ENCODE data around the gene PSMA5. TPM values are rescaled to one million over a fixed set of nuclear protein-coding genes. Genes with fewer than 3 reads are reported as not detected.

The PSMA5 gene
- total RNA-seq (2021) (115 to 150 TPM (median 119 TPM) in 3 replicates), Bru-seq, nascent RNA (percentile 93 among the genes with signal in this experiment)
- long read RNA-seq, experiment 1, transcript PSMA5-201 (9 exons, 3,729 nt) = major isoform, 314 of 368 reads
- long read RNA-seq, experiment 1, partial matches to known transcripts = 10 of 368 reads
- long read RNA-seq, experiment 1, other reads (novel, unspliced or antisense) = 44 of 368 reads
- long read RNA-seq, experiment 2, transcript PSMA5-201 (9 exons, 3,729 nt) = major isoform, 154 of 259 reads
- long read RNA-seq, experiment 2, partial matches to known transcripts = 37 of 259 reads
- long read RNA-seq, experiment 2, other reads (novel, unspliced or antisense) = 68 of 259 reads
- long read RNA-seq, experiment 3, transcript PSMA5-201 (9 exons, 3,729 nt) = major isoform, 1,295 of 1,584 reads
- long read RNA-seq, experiment 3, partial matches to known transcripts = 42 of 1,584 reads
- long read RNA-seq, experiment 3, other reads (novel, unspliced or antisense) = 247 of 1,584 reads

DNA sequence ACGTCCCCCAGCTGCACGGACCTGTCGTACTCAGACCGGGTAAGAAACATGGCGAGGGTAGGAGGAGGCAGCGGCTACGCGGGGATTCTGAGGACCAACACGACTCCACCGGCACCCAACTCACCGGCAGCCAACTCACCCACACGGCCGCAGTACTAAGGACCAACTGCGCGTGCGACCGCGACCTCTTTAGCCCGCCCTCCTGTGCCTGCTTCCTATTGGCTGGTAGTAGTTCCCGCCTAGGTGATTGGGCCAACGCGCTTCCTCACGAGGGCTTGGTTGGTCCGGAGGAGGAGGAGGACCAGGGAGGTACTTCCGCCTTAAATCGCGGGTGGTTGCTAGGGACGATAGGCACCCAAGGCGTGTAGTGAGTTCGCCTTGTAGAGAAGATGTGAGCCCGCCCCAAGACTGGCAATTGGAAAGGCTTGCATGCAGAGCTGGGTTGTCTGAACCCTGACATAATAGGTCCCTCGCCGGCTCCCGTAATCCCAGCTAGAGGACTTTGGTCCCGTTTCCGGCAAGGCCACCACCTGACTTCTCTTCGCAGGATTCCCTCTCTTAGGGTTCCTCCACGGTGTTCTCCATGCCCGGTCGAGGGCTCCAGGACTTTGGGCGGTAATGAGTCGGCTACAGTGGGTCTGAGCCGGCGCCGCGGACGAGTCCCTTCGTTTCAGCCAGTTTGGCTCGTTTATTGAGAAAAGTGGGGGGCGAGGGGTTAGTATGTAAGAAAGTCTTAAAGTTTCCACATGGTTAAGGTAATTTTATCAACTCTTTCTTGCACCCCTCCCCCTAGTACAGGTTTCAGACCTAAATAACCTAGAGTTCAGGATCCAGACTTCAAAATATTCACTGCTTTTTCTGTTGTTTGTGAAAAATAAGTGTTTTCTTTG lies at the start of gene PSMA5:
Gene PSMA5, minus strand, starts transcription at position 168 of the 890 bp plus-strand sequence. Its CDS starts 118 bp downstream, at position 50.
- CTCF ChIA-PET = interaction anchor here (0.6 to 2.8 kb wide), 9 partner anchors 29 to 187 kb away, joined by 3 to 15 read pairs (median 4); partner anchors contain the start of genes ATXN7L2, CYB561D1, PSRC1 and SORT1
- ATAC-seq (peak; percentile 98), DNase-seq (ENCODE audit: low spot score) (peak; percentile 93)
- Mint-ChIP-seq H3K9me3 (no peaks in the 10 kb centered on the region), H3K27me3 (ENCODE audit: low read depth) (no peaks in the 10 kb centered on the region), H3K4me3 (peak within 1 kb of the TSS; percentile 88), H3K27ac (peak within 1 kb of the TSS; percentile 90), H3K4me1 (peaks cover 27% of the 10 kb centered on the region), H3K36me3 (peaks cover 2% of the 10 kb centered on the region; the same call in 1 of the 2 replicates)
- TF ChIP-seq CREM (CRISPR knock-in tag; IDR thresholded peaks at IDR 0.05) (0 out of 2 replicates have a peak, but pooled peaks have one; percentile 14), FOXP1 (CRISPR knock-in tag; IDR thresholded peaks at IDR 0.05; ENCODE audit: borderline replicate concordance) (peak; percentile 28), FOXK1 (CRISPR knock-in tag; IDR thresholded peaks at IDR 0.05) (peak; percentile 51; the same call in 1 of the 2 replicates), GRHL2 (CRISPR knock-in tag; IDR thresholded peaks at IDR 0.05; ENCODE audit: insufficient replicate concordance, severe bottlenecking) (no peak), SMAD3 (CRISPR knock-in tag; IDR thresholded peaks at IDR 0.05; ENCODE audit: borderline replicate concordance) (0 out of 2 replicates have a peak, but pooled peaks have one; percentile 9), USF2 (CRISPR knock-in tag; IDR thresholded peaks at IDR 0.05) (peak; percentile 80), ZNF423 (CRISPR knock-in tag; IDR thresholded peaks at IDR 0.05) (0 out of 2 replicates have a peak, but pooled peaks have one; percentile 5), ZNF219 (CRISPR knock-in tag; IDR thresholded peaks at IDR 0.05; ENCODE audit: borderline replicate concordance) (peak; percentile 18; the same call in 1 of the 2 replicates), SP1 (CRISPR knock-in tag; conservative IDR thresholded peaks at IDR 0.05) (peak; percentile 88), ATF2 (CRISPR knock-in tag; IDR thresholded peaks at IDR 0.05; ENCODE audit: borderline replicate concordance, low read depth) (no peak), GABPB1 (CRISPR knock-in tag; IDR thresholded peaks at IDR 0.05) (peak; percentile 16; the same call in 1 of the 2 replicates), ZNF232 (CRISPR knock-in tag; IDR thresholded peaks at IDR 0.05) (peak; percentile 76; the same call in 1 of the 2 replicates), ZNF396 (CRISPR knock-in tag; IDR thresholded peaks at IDR 0.05; ENCODE audit: borderline replicate concordance) (no peak), MAX (CRISPR knock-in tag; IDR thresholded peaks at IDR 0.05) (peak; percentile 83), TP53 (CRISPR knock-in tag; IDR thresholded peaks at IDR 0.05) (no peak), ETV6 (CRISPR knock-in tag; IDR thresholded peaks at IDR 0.05) (peak; percentile 30; the same call in 1 of the 2 replicates), NFYB (CRISPR knock-in tag; conservative IDR thresholded peaks at IDR 0.05; ENCODE audit: low read depth) (peak; percentile 93), JAZF1 (CRISPR knock-in tag; IDR thresholded peaks at IDR 0.05) (no peak), TEAD1 (CRISPR knock-in tag; IDR thresholded peaks at IDR 0.05) (peak; percentile 33), ATF1 (CRISPR knock-in tag; IDR thresholded peaks at IDR 0.05) (no peak), ZNF416 (CRISPR knock-in tag; IDR thresholded peaks at IDR 0.05) (no peak)
- TF ChIP-seq, protein P1, sequence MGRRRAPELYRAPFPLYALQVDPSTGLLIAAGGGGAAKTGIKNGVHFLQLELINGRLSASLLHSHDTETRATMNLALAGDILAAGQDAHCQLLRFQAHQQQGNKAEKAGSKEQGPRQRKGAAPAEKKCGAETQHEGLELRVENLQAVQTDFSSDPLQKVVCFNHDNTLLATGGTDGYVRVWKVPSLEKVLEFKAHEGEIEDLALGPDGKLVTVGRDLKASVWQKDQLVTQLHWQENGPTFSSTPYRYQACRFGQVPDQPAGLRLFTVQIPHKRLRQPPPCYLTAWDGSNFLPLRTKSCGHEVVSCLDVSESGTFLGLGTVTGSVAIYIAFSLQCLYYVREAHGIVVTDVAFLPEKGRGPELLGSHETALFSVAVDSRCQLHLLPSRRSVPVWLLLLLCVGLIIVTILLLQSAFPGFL (CRISPR knock-in tag; IDR thresholded peaks at IDR 0.05; ENCODE audit: borderline replicate concordance) = no peak
- TF ChIP-seq, protein P2, sequence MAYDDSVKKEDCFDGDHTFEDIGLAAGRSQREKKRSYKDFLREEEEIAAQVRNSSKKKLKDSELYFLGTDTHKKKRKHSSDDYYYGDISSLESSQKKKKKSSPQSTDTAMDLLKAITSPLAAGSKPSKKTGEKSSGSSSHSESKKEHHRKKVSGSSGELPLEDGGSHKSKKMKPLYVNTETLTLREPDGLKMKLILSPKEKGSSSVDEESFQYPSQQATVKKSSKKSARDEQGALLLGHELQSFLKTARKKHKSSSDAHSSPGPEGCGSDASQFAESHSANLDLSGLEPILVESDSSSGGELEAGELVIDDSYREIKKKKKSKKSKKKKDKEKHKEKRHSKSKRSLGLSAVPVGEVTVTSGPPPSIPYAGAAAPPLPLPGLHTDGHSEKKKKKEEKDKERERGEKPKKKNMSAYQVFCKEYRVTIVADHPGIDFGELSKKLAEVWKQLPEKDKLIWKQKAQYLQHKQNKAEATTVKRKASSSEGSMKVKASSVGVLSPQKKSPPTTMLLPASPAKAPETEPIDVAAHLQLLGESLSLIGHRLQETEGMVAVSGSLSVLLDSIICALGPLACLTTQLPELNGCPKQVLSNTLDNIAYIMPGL (CRISPR knock-in tag; IDR thresholded peaks at IDR 0.05) = 0 out of 2 replicates have a peak, but pooled peaks have one; percentile 33
- TF ChIP-seq, protein P3, sequence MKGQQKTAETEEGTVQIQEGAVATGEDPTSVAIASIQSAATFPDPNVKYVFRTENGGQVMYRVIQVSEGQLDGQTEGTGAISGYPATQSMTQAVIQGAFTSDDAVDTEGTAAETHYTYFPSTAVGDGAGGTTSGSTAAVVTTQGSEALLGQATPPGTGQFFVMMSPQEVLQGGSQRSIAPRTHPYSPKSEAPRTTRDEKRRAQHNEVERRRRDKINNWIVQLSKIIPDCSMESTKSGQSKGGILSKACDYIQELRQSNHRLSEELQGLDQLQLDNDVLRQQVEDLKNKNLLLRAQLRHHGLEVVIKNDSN (CRISPR knock-in tag; IDR thresholded peaks at IDR 0.05) = peak; percentile 80
- POLR2A ChIA-PET = interaction anchor here (0.5 to 2.2 kb wide), 5 partner anchors 9 to 172 kb away, joined by 3 to 15 read pairs (median 3); partner anchors contain the start of gene ATXN7L2

Data from WTC11 (cell line).